B cell (primary cell): Measurements from ENCODE around the gene SNRK. TPM values are rescaled to one million over a fixed set of nuclear protein-coding genes. Genes with fewer than 3 reads are reported as not detected.

ENCODE experiments used
- ATAC-seq: fragments of 200-7000 bp; cut with Tn5 transposase; one replicate; pipeline ENCODE4 v1.10.0; 2021; ENCODE audit warnings: low read depth, mild to moderate bottlenecking, moderate number of reproducible peaks, moderate library complexity
- CTCF ChIA-PET: fragments of 350-600 bp; sonication (Branson Sonifier 250); formaldehyde crosslinking; loops from one replicate; lab custom pipeline; 2021; ENCODE audit warnings: antibody characterized with exemption, inconsistent platforms; lab: Charles Lee
- POLR2A ChIA-PET: fragments of 350-600 bp; sonication (Branson Sonifier 250); formaldehyde crosslinking; loops from one replicate; lab custom pipeline; 2021; ENCODE audit warnings: antibody characterized with exemption; lab: Charles Lee
- DNase-seq: peaks from one replicate; pipeline ENCODE4 v3.0.0; 2013
- H2AFZ ChIP-seq: 2 replicates; pipeline ENCODE4 v1.6.1; 2012; ENCODE audit warnings: mild to moderate bottlenecking, low read depth, low read length; ENCODE audit not compliant: insufficient read depth, poor library complexity, severe bottlenecking
- H3K27ac ChIP-seq, 2 donors: 1 replicate in 1 of 2; 2 replicates in 1 of 2; pipeline ENCODE4 v1.5.1; 2012 to 2013; ENCODE audit warnings: low read length in 2 of 2, mild to moderate bottlenecking in 2 of 2, moderate library complexity in 1 of 2
- H3K27me3 ChIP-seq, 4 experiments: fragments of 200-600 bp in 1 of 4; sonication (generic) in 1 of 4; replicated peaks in 1 of 4; 1 replicate in 2 of 4; 2 replicates in 2 of 4; pipeline versions ENCODE4 v1.6.1 to v1.7.0; 2013 to 2016; ENCODE audit warnings: low read length in 3 of 4, mild to moderate bottlenecking in 2 of 4, mixed read lengths in 1 of 4, moderate library complexity in 1 of 4; ENCODE audit not compliant: insufficient read depth in 4 of 4, control insufficient read depth in 3 of 4; ENCODE audit errors: control extremely low read depth in 1 of 4
- H3K36me3 ChIP-seq, 2 experiments: replicated peaks in 1 of 2; 1 replicate in 1 of 2; 2 replicates in 1 of 2; pipeline versions ENCODE4 v1.6.1 to v1.7.1; 2013; ENCODE audit warnings: low read length in 1 of 2; ENCODE audit not compliant: insufficient read depth in 2 of 2, control insufficient read depth in 1 of 2; ENCODE audit errors: control extremely low read depth in 1 of 2, extremely low read depth in 1 of 2
- H3K4me1 ChIP-seq, 2 donors: fragments of 200-600 bp in 1 of 2; sonication (generic) in 1 of 2; 1 replicate in 1 of 2; 2 replicates in 1 of 2; pipeline versions ENCODE4 v1.5.1 to v1.6.1; 2013 to 2017; ENCODE audit warnings: low read length in 2 of 2; ENCODE audit not compliant: control insufficient read depth in 2 of 2, insufficient read depth in 2 of 2
- H3K4me2 ChIP-seq: replicated peaks from 2 replicates; pipeline ENCODE3; 2012; ENCODE audit warnings: mild to moderate bottlenecking, low read depth, low read length; ENCODE audit not compliant: poor library complexity, severe bottlenecking
- H3K4me3 ChIP-seq, 5 experiments: fragments of 200-600 bp in 1 of 5; sonication (generic) in 1 of 5; 1 replicate in 3 of 5; 2 replicates in 2 of 5; pipeline versions ENCODE4 v1.5.1 to v1.7.0; 2011 to 2016; ENCODE audit warnings: low read length in 4 of 5, mild to moderate bottlenecking in 4 of 5, low read depth in 2 of 5, control low read depth in 1 of 5, moderate library complexity in 1 of 5; ENCODE audit not compliant: insufficient read depth in 1 of 5; ENCODE audit errors: control extremely low read depth in 1 of 5, extremely low read depth in 1 of 5
- H3K79me2 ChIP-seq: fragments of 200-600 bp; sonication (generic); one replicate; pipeline ENCODE4 v1.6.0; 2016; ENCODE audit warnings: low read length; ENCODE audit not compliant: control insufficient read depth, insufficient read depth
- H3K9ac ChIP-seq: fragments of 200-600 bp; sonication (generic); 2 replicates; pipeline ENCODE4 v1.6.1; 2017; ENCODE audit warnings: mild to moderate bottlenecking, low read length, moderate library complexity
- H3K9me3 ChIP-seq, 3 donors: one replicate each; pipeline versions ENCODE4 v1.6.1 to v1.7.1; 2013; ENCODE audit warnings: low read length in 2 of 3; ENCODE audit not compliant: control insufficient read depth in 2 of 3, insufficient read depth in 1 of 3; ENCODE audit errors: control extremely low read depth in 1 of 3
- H4K20me1 ChIP-seq: 2 replicates; pipeline ENCODE4 v1.6.0; 2012; ENCODE audit warnings: mild to moderate bottlenecking, low read length; ENCODE audit not compliant: insufficient read depth, control insufficient read depth, poor library complexity, severe bottlenecking
- H3K27ac Mint-ChIP-seq: one replicate; pipeline ENCODE4 v1.8.0; 2021; ENCODE audit warnings: mixed read lengths
- H3K27me3 Mint-ChIP-seq: one replicate; pipeline ENCODE4 v1.8.0; 2021; ENCODE audit warnings: mixed read lengths
- H3K4me1 Mint-ChIP-seq: one replicate; pipeline ENCODE4 v1.8.0; 2021; ENCODE audit warnings: mixed read lengths
- H3K4me3 Mint-ChIP-seq: one replicate; pipeline ENCODE4 v1.8.0; 2021; ENCODE audit warnings: mixed read lengths
- H3K9me3 Mint-ChIP-seq: one replicate; pipeline ENCODE4 v1.8.0; 2022; ENCODE audit warnings: mixed read lengths; ENCODE audit not compliant: insufficient read depth
- EZH2 ChIP-seq: IDR thresholded peaks from 2 replicates; pipeline ENCODE4 v1.6.1; 2012; ENCODE audit warnings: borderline replicate concordance, low read depth, mild to moderate bottlenecking, moderate library complexity, low read length; ENCODE audit not compliant: insufficient read depth, poor library complexity, severe bottlenecking
- WGBS: methylation state at CpG from one replicate; pipeline ENCODE4 v1.1.5; 2013; ENCODE audit warnings: missing lambda C conversion rate; ENCODE audit not compliant: insufficient coverage; 5-methylcytosine and 5-hydroxymethylcytosine counted together
- intact Hi-C: fragments of 100-400 bp; cut with micrococcal nuclease; formaldehyde crosslinking; loops from one replicate; pipeline ENCODE4 v1.10.0; 2022
- polyA plus RNA-seq: library from polyadenylated mRNA; depleted of rRNA; stranded (reverse); fragments of >200 nt; gene quantifications from 2 replicates; pipeline ENCODE4 v1.2.3, GENCODE V29; 2012
- total RNA-seq, 2 donors: library from RNA; stranded (reverse); fragments of 120-200 nt in 1 of 2; gene quantifications; 1 replicate in 1 of 2; 2 replicates in 1 of 2; pipeline versions ENCODE4 v1.2.3 to v1.2.4, GENCODE V29; 2013 to 2022
- TF ChIP-seq, protein P1 (sequence below): fragments of 200-600 bp; IDR thresholded peaks from one replicate; pipeline ENCODE4 v1.8.0; 2022; ENCODE audit warnings: antibody characterized with exemption, mild to moderate bottlenecking

SNRK gene
- total and polyA plus RNA-seq, 2 donors (not counting 1 experiment from before 2014, with no cell fraction given) = 17.8 to 46.7 TPM

DNA sequence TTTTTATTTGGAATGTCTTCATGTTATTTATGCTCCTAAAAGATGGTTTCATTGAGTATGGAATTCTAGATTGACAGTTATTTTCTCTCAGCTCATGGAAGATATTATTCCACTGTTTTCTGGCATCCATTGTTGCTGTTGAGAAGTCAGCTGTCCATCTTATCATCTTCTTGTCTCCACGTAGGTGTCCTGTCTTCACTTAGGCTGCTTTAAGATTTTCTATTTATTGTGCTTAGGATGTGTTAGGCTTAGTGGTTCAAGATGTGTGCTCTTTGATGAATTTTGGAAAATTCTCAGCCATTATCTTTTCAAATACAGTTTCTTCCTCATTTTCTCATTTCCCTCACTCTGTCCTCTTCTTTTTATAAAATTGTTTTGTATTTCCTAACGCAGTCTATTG, 52.0 kb downstream of the SNRK start:
- DNase-seq = no peak
- Histone ChIP-seq H4K20me1 (peaks cover 14% of the 10 kb centered on the region), H3K4me3 (no peak overlapping the region), H2AFZ (no peak overlapping the region), H3K36me3 (peaks cover 37 to 79% of the 10 kb centered on the region in 2 experiments), H3K9me3 (peaks cover 12 to 41% (median 36%) of the 10 kb centered on the region in 3 donors), H3K4me2 (no peak overlapping the region), H3K4me1 (no peaks in the 10 kb centered on the region), H3K27ac (no peak overlapping the region), H3K9ac (no peak overlapping the region), H3K27me3 (no peaks in the 10 kb centered on the region), H3K79me2 (peaks cover 35% of the 10 kb centered on the region)
- H3K4me3 Mint-ChIP-seq = no peak overlapping the region
- H3K27ac Mint-ChIP-seq = no peak overlapping the region
- intact Hi-C loops = no loop called here
- ChIA-PET CTCF (no interaction called here), POLR2A (no interaction called here)
- H3K4me1 Mint-ChIP-seq = no peaks in the 10 kb centered on the region
- H3K27me3 Mint-ChIP-seq = no peaks in the 10 kb centered on the region
- peaks cover 7% of the 10 kb centered on the region for H3K9me3 Mint-ChIP-seq
- TF ChIP-seq, protein P1, sequence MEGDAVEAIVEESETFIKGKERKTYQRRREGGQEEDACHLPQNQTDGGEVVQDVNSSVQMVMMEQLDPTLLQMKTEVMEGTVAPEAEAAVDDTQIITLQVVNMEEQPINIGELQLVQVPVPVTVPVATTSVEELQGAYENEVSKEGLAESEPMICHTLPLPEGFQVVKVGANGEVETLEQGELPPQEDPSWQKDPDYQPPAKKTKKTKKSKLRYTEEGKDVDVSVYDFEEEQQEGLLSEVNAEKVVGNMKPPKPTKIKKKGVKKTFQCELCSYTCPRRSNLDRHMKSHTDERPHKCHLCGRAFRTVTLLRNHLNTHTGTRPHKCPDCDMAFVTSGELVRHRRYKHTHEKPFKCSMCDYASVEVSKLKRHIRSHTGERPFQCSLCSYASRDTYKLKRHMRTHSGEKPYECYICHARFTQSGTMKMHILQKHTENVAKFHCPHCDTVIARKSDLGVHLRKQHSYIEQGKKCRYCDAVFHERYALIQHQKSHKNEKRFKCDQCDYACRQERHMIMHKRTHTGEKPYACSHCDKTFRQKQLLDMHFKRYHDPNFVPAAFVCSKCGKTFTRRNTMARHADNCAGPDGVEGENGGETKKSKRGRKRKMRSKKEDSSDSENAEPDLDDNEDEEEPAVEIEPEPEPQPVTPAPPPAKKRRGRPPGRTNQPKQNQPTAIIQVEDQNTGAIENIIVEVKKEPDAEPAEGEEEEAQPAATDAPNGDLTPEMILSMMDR = no peak
- no peak for TF ChIP-seq EZH2
- WGBS = no CpG with 5 or more reads among the region's 2 CpGs
- ATAC-seq = no peak

GRCh38 chr3:43340403-43340802, 54.1 kb downstream of the SNRK start:
- Histone ChIP-seq H3K4me2 (no peak overlapping the region), H3K4me3 (no peak overlapping the region), H3K9ac (no peak overlapping the region), H3K4me1 (no peaks in the 10 kb centered on the region), H3K27me3 (no peaks in the 10 kb centered on the region), H3K27ac (no peak overlapping the region), H4K20me1 (peaks cover 18% of the 10 kb centered on the region), H3K79me2 (peaks cover 29% of the 10 kb centered on the region), H3K9me3 (peaks cover 10 to 36% (median 28%) of the 10 kb centered on the region in 3 donors), H3K36me3 (peaks cover 35 to 88% of the 10 kb centered on the region in 2 experiments), H2AFZ (no peak overlapping the region)
- 100% methylated on average over 5 of the region's 7 CpGs for WGBS
- peaks cover 4% of the 10 kb centered on the region for H3K9me3 Mint-ChIP-seq
- intact Hi-C loops = no loop called here
- no peak for ATAC-seq
- H3K27me3 Mint-ChIP-seq = no peaks in the 10 kb centered on the region
- H3K4me1 Mint-ChIP-seq = no peaks in the 10 kb centered on the region
- no peak for DNase-seq
- TF ChIP-seq, protein P1 = no peak
- no peak for TF ChIP-seq EZH2
- CTCF ChIA-PET = no interaction called here
- H3K4me3 Mint-ChIP-seq = no peak overlapping the region
- no peak overlapping the region for H3K27ac Mint-ChIP-seq
- POLR2A ChIA-PET = no interaction called here
